ENCODE measurements around the gene SCMH1. TPM values are rescaled to one million over a fixed set of nuclear protein-coding genes. Genes with fewer than 3 reads are reported as not detected.

SCMH1 gene
- total RNA-seq, 4 donors from 2014 or later: 27.1 to 116 (median 52.9) TPM

DNA sequence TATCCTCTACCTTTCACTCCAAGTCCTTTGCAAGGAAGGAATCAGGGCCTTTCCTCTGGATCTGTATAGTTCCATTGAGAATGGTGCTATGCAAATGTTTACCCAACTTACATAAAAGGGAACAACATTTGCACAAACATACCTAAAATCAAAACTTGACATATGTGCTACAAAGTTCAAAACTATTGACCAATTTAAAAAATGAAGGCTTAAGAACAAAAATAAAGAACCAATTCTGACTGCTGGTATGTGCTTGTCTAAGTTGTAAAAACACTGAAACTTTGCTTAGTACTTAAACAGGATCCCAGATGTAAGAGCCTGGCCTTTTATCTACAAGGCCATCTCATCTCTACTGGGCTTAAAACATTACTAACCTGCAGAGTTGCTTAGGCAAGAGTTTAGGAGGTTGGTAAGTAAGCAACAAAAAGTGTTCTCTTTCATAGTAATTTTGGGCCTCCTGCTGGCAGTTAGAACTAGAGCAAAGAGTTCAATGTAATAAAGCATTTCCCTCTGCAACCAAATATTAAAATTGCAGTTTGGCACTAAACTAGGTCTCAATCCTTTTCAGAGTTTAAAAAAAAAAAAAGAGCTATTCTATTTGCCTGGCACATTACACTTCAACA lies 2.0 kb downstream of the SCMH1 start:
- no peaks in the 10 kb centered on the region for H3K27me3 ChIP-seq
- H3K9me3 ChIP-seq: no peaks in the 10 kb centered on the region
- peaks cover 0 to 43% (median 2%) of the 10 kb centered on the region in 4 donors for H3K4me1 ChIP-seq
- DNase-seq: no peak
- peak overlapping the region in 1 of 4 donors; percentile 99 for H3K27ac ChIP-seq
- no peaks in the 10 kb centered on the region for H3K36me3 ChIP-seq
- no peak overlapping the region for H3K4me3 ChIP-seq
- TF ChIP-seq, protein P1, sequence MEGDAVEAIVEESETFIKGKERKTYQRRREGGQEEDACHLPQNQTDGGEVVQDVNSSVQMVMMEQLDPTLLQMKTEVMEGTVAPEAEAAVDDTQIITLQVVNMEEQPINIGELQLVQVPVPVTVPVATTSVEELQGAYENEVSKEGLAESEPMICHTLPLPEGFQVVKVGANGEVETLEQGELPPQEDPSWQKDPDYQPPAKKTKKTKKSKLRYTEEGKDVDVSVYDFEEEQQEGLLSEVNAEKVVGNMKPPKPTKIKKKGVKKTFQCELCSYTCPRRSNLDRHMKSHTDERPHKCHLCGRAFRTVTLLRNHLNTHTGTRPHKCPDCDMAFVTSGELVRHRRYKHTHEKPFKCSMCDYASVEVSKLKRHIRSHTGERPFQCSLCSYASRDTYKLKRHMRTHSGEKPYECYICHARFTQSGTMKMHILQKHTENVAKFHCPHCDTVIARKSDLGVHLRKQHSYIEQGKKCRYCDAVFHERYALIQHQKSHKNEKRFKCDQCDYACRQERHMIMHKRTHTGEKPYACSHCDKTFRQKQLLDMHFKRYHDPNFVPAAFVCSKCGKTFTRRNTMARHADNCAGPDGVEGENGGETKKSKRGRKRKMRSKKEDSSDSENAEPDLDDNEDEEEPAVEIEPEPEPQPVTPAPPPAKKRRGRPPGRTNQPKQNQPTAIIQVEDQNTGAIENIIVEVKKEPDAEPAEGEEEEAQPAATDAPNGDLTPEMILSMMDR (IDR thresholded peaks at IDR 0.05): peak in 2 of 6 experiments; percentile 9 to 16
- TF ChIP-seq POLR2A (IDR thresholded peaks at IDR 0.05): no peak

DNA sequence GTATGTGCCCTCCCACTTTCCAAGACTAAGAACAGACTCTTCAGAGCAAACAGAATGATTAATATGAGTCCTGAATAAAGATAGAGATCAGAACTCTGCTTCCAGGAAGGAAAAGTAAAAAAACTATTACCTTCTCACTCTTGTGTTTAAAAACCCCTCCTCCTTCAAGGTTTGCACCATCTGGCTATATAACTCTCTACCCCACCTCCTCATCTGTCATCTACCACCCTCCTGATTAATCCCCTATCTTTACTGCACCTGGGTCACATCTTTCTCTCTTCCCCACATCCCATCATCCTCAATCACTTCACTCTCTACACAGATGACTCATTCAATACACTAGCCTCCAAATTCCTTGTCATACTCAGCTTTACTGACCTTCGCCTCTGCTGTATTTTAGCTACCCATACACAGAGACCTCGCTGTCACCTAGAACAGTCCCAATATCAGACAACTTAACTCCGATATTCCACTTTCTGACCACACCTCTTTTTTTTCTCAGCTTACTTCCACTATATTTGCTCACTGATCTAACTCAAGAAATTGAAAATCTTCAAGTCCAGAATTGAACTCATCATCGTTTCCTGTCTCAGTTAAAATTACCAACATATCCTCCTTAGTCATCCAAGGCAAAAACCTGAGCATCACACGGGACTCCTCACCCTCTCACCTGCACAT lies 3.7 kb downstream of the SCMH1 start:
- Histone ChIP-seq H3K27ac (peak overlapping the region in 1 of 4 donors; percentile 2), H3K4me3 (no peak overlapping the region), H3K36me3 (no peaks in the 10 kb centered on the region), H3K4me1 (peaks cover 0 to 53% (median 2%) of the 10 kb centered on the region in 4 donors), H3K27me3 (no peaks in the 10 kb centered on the region), H3K9me3 (no peaks in the 10 kb centered on the region)
- TF ChIP-seq, protein P1 (IDR thresholded peaks at IDR 0.05): no peak
- TF ChIP-seq POLR2A (IDR thresholded peaks at IDR 0.05): no peak
- no peak for DNase-seq

DNA sequence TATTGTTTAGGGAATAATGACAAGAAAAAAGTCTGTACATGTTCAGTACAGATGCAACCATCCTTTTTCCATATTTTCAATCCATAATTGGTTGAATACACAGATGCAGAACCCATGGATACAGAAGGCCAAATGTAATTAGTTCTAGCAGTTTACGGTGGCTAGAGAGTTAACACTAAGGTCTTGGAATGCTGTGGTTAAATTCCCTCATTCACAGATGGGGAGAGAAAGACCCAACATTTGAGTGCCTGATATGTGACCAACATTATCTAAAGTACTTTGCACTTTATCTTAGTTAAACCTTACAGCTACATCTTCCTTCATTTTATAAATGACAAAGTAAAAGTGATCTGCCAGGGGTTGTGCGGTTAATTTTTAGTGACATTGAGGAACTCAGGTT lies 5.3 kb downstream of the SCMH1 start:
- TF ChIP-seq, protein P1 (IDR thresholded peaks at IDR 0.05): no peak
- TF ChIP-seq POLR2A (IDR thresholded peaks at IDR 0.05): no peak
- Histone ChIP-seq H3K4me1 (peaks cover 0 to 57% (median 0%) of the 10 kb centered on the region in 4 donors), H3K36me3 (no peaks in the 10 kb centered on the region), H3K27me3 (no peaks in the 10 kb centered on the region), H3K27ac (no peak overlapping the region), H3K4me3 (no peak overlapping the region), H3K9me3 (no peaks in the 10 kb centered on the region)
- DNase-seq: no peak

DNA sequence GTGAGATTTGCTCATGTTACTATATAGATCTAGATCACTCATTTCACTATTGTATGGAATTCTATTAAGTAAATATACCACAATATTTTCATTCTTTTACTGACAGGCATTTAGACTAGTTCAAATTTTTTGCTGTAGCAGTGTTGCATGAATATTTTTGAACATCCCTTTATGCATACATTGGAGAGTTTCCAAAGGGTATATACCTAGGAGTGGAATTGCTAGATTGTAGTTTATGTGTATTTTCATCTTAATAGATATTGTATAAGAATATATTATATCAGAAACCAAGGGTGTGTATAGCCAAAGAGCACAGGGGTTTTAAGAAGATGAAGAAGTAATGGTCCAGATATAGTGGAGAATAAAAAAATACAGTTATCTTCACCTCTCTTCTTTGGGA lies 6.2 kb downstream of the SCMH1 start:
- DNase-seq: no peak
- Histone ChIP-seq H3K4me1 (peaks cover 0 to 56% (median 0%) of the 10 kb centered on the region in 4 donors), H3K27ac (no peak overlapping the region), H3K27me3 (no peaks in the 10 kb centered on the region), H3K36me3 (no peaks in the 10 kb centered on the region), H3K9me3 (no peaks in the 10 kb centered on the region), H3K4me3 (no peak overlapping the region)
- no peak for TF ChIP-seq POLR2A (IDR thresholded peaks at IDR 0.05)
- TF ChIP-seq, protein P1 (IDR thresholded peaks at IDR 0.05): no peak

DNA sequence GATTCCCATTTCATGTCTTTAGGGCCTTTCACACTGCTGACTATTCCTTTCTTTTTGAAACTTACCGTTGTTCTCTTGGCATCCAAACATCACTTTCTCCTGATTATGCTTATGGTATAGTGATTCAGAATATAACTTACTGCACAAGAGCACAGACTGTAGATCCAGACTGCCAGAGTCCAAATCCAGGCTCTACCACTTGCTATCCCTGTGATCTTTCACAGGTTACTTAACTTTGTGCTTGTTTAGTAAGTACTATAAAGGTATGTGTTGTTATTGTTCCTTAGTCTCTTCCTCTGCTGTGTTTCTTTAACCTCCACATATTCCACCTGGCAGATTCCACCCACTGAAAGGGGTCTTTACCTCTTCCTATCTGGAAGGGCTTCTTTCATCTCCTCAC lies 8.4 kb downstream of the SCMH1 start:
- H3K27ac ChIP-seq: no peak overlapping the region

More for the DNA sequence above, 8.4 kb downstream of the SCMH1 start:
- H3K36me3 ChIP-seq: no peaks in the 10 kb centered on the region
- TF ChIP-seq POLR2A (IDR thresholded peaks at IDR 0.05): no peak
- TF ChIP-seq, protein P1 (IDR thresholded peaks at IDR 0.05): no peak
- peaks cover 0 to 35% (median 0%) of the 10 kb centered on the region in 4 donors for H3K4me1 ChIP-seq
- H3K4me3 ChIP-seq: no peak overlapping the region
- H3K27me3 ChIP-seq: no peaks in the 10 kb centered on the region
- H3K9me3 ChIP-seq: no peaks in the 10 kb centered on the region
- no peak for DNase-seq
